ELF-1 (cell line): ENCODE measurements around the gene EBF3.

Source experiments
- DNase-seq: peaks from one replicate; pipeline ENCODE4 v3.0.0-alpha.2; 2016; ENCODE audit warnings: low read depth, low spot score

EBF3 gene

GRCh38 chr10:129912166-129912917, 51.7 kb downstream of the EBF3 start:
- peak; percentile 9 for DNase-seq

DNA sequence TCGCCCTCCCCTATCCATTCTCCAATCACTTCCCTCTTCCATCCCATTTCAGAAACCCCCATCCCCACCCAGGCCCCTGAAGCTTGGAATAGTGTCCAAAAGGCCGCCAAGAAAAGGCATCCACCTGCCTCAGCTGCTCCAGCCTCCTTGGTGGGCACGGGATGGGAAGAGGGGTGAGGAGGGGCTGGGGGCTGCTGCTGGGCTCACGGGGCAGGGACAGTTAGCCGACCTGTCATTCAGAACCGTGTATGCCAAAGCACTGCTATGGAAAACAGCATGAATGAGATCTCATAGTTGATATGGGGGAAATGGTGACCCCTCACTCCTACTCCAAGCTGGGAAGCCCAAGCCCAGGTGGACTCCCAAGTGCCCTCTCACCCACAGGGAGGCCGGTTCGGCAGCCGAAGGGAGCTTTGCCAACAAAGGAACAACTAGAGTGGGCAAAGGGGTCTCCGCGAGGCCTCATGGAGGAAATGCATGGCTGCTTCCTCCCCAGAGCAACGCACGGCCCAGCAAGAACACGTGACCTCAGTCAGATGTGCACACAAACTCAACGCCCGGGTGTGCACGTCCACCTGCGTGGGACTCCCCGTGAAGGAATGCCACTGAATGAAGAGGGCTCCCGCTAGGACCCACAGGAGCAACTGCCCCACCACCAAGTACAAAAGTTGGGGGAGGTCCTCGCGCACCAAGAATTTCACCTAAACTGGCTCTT, 52.5 kb downstream of the EBF3 start:
- no peak for DNase-seq

GRCh38 chr10:129910861-129911260, 53.2 kb downstream of the EBF3 start:
- no peak for DNase-seq

- DNase-seq = no peak
Measured at GRCh38 chr10:129909531-129910256, 54.4 kb downstream of the EBF3 start.

DNA sequence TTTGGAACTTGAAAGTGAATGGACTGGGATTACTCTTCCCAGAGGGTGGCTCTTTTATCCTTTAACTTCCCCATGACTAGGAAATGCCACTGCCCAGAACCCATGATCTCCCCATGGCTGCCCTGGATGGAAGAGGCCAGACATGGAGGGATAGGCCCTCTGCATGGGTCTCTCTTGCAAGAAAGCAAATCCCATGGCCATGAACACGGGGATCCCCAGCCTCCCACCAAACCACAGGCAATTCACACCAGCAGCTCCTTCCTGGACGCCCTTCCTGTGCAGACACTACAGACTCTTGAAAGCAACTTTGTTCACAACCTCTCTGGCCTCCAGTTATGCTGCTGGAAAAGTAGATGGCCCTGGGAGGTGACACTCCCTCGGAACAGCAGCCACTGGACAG, 55.0 kb downstream of the EBF3 start:
- DNase-seq = no peak

DNA sequence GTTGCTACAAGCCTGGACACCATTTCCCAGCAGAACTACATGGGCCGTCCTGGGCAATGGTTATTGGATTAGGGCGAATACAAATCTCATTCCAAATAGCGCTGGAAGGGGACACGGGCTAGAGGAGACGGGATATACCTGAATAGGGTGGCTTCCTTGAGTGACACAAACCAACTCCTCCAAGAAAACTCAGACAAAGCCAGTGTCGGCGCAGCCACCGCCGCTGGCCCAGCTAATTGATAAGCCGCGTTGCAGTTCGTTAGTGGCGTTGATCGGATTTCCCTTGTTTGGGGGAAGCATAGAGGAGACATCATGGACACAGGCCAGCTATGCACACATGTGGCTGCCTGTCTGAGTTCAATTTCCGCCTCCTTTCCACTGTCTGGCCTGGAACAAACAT, 55.7 kb downstream of the EBF3 start:
- DNase-seq = no peak

- DNase-seq = no peak
Measured at GRCh38 chr10:129905553-129905952, 58.5 kb downstream of the EBF3 start.

DNA sequence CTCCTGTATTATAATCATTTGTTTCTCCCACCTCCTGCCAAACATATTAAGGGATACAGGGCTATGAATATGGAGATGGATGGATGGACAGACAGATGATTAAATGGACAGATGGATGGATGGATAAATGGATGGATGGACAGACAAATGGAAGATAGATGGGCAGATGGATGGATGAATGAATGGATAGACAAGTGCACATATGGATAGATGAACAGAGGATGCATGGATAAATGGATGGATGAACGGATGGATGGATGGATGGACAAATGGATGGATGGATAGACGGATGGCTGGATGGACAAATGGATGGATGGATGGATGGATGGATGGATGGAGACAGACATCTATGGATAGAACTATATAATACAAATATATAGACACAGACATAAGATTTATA, 59.8 kb downstream of the EBF3 start:
- DNase-seq = no peak

DNA sequence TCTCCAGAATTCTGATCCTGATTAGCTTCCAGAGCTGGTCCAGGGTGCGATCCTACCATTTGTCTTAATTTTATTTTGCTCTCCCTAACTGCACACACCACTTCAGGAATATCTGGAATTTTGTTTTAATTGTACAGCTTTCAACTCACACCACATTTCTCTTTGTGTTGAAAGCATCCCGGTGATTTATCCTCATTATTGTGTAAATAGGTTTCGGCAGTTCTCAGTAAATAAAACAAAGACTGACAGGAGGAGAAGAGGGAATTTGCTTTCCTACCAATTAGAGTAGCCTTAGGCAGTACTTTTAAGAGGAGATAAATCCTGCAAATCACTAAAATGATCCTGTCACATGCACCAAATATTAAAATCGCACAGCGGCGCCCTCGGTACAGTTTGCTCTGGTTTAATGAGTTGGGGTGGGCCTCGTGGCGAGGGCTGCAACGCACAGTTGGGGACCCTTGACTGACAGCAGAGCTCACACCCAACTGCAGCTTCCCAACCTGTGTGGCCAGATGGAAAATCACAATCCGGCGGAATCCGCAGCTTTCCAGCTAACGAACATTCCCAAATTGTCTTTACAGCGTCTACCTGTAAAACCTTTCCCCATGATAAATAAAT, 62.6 kb downstream of the EBF3 start:
- peak; percentile 50 for DNase-seq

- no peak for DNase-seq
Measured at GRCh38 chr10:129900825-129901224, 63.2 kb downstream of the EBF3 start.

- DNase-seq = peak; percentile 43
Measured at GRCh38 chr10:129899276-129900130, 64.6 kb downstream of the EBF3 start.

DNA sequence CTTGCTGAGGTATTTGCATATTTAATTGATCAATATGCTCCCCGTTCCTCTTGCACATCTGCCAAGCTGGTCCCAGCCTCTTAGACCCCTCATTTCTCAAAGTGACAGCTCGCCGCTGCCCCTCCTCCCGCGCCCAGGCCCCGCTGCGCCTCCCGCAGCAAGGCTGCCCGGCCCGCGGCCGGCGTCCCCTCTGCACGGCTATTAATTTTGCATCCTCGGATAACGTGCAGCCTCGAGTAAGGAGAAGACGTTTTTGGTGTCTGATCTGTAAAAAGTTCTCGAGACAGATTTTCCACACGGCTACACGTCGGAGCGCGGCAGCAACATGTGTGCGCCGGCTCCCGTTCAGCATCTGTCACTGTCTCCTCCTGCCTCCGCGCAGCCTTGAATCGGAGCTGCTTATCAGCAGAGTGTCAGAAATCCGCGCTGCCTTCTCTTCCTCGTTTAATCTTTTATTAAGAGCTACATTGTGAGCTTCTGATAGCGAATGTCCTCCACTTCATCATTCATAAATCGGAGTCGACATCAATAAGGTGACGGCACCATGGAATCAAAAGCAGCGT, 65.3 kb downstream of the EBF3 start:
- peak; percentile 42 for DNase-seq

- no peak for DNase-seq
Measured at GRCh38 chr10:129897871-129898626, 66.0 kb downstream of the EBF3 start.

GRCh38 chr10:129896860-129897200, 67.2 kb downstream of the EBF3 start:
- DNase-seq = no peak

GRCh38 chr10:129896136-129896859, 67.8 kb downstream of the EBF3 start:
- DNase-seq = peak; percentile 76

- DNase-seq = no peak
Measured at GRCh38 chr10:129895811-129896135, 68.3 kb downstream of the EBF3 start.

- no peak for DNase-seq
Measured at GRCh38 chr10:129894698-129895097, 69.4 kb downstream of the EBF3 start.

GRCh38 chr10:129893104-129894089, 70.7 kb downstream of the EBF3 start:
- no peak for DNase-seq
